ENCODE measurements around the gene TAMALIN.

The TAMALIN gene

DNA sequence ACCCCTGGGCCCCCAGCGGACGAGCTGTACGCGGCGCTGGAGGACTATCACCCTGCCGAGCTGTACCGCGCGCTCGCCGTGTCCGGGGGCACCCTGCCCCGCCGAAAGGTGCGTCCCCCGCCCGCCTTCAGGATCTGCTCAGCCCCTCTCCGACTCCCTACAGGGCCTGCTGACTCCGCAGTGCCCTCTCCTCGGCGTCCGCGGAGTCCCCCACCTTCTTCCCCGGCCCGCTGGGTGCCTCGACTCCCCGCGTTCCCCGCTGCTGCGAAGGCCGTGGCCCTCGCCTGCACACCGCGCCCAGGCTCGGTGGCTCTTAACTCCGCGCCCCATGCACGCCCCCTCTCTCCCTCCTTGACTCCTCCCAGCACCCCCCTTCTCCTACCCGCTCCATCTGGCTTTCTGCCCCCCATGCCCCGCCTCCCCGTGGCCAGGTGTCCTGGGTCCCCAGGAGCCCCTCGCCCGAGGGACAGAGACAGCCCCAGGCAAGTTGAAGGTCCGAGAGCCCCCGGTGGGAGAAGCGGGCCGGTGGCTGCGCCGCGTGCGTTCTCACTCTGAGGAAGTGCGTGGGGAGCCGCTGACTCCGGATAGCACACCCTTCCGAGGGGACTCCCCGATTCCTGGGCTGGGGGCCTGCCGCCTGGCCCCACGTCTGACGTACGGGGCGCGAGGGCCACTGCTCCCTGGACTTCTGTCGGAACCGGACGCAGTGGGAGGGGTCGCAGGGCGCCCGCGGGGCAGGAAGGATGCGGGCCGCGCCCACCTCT, 594 bp downstream of the TAMALIN start:
- TF ChIP-seq, protein P1, sequence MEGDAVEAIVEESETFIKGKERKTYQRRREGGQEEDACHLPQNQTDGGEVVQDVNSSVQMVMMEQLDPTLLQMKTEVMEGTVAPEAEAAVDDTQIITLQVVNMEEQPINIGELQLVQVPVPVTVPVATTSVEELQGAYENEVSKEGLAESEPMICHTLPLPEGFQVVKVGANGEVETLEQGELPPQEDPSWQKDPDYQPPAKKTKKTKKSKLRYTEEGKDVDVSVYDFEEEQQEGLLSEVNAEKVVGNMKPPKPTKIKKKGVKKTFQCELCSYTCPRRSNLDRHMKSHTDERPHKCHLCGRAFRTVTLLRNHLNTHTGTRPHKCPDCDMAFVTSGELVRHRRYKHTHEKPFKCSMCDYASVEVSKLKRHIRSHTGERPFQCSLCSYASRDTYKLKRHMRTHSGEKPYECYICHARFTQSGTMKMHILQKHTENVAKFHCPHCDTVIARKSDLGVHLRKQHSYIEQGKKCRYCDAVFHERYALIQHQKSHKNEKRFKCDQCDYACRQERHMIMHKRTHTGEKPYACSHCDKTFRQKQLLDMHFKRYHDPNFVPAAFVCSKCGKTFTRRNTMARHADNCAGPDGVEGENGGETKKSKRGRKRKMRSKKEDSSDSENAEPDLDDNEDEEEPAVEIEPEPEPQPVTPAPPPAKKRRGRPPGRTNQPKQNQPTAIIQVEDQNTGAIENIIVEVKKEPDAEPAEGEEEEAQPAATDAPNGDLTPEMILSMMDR (conservative IDR thresholded peaks at IDR 0.05), result no peak
- no peak overlapping the region for H3K27ac ChIP-seq

DNA sequence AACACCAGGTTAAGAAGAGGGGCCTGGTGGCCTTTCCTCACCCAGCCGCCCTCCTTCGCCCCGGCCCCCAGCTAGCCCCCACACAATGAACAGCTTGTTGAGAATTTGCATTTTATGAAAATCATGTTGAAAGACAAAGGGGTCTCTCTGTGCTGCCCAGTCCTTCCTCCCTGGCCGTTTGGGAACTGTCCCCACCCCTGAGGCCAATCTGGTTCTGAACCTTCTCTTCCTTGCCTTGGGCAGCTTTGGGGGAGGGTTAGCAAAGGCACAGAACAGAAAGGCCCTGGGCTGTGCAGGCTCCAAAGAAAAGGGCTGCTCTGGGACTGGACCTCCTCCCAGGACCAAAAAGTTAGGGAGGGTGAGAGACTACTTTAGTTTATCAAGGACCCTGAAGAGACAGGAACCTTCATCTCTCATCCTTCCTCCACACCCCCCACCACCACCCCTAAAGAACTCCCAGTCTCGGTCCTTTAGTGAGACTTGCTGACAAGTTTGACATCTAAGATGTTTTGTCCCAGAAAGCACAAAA, 1.3 kb downstream of the TAMALIN start:
- TF ChIP-seq, protein P1 (conservative IDR thresholded peaks at IDR 0.05), result no peak
- H3K27ac ChIP-seq, result no peak overlapping the region

DNA sequence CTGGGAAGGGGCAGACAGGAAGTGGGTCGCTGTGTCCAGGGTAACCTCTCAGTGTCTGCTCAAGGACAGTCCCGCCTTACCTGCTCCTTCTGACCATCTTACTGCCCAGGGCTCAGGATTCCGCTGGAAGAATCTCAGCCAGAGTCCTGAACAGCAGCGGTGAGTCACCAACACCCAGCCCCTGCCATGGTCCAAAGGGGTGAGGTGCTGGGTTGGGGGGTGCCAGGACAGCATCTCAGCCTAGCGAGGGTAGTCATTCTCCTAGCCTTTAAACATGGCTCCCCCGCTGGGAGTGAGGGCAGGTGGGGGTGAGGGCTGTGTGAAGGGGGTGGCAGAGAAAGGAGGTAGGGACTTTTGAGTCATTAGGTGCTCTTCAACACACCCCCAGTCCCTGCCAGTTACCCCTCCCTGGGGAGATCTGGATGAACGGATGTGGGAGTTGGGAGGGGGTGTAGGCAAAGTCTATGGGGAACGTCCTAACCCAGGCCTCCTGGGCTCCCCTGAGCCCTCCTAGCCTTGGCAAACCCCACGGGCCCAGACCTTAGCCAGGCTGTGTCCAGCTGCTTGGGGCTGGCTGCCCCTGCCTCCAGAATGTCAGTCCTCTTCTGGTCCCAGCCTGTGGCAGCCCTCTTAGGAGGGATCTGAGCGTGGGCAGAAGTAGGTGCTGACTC, 2.5 kb downstream of the TAMALIN start:
- H3K27ac ChIP-seq, result peak overlapping the region; percentile 62
- TF ChIP-seq, protein P1 (conservative IDR thresholded peaks at IDR 0.05), result no peak

DNA sequence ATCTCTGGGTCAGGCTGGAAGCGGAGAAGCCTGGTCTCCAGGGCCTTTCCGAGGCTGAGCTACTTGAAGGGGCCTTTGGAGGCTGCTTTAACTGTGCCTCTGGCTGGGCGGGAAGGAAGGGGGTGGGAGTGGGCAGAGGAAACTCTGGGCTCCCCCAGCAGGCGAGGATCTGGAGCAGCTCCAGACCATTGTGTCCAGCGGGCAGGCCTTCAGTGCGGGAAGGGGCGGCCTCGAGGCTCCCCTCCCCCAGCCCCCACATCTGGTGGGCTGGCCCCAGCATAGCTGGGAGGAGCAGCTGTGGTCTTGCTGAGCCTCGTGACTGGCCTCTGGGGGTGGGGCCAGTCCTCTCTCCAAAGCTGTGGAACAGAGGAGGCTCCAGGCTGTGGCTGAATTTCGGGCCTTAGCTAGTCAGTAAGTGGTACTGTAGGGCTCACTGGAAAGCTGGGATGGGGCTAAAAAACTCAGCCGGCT, 3.4 kb downstream of the TAMALIN start:
- TF ChIP-seq, protein P1 (conservative IDR thresholded peaks at IDR 0.05), result no peak
- peak overlapping the region; percentile 62 for H3K27ac ChIP-seq

DNA sequence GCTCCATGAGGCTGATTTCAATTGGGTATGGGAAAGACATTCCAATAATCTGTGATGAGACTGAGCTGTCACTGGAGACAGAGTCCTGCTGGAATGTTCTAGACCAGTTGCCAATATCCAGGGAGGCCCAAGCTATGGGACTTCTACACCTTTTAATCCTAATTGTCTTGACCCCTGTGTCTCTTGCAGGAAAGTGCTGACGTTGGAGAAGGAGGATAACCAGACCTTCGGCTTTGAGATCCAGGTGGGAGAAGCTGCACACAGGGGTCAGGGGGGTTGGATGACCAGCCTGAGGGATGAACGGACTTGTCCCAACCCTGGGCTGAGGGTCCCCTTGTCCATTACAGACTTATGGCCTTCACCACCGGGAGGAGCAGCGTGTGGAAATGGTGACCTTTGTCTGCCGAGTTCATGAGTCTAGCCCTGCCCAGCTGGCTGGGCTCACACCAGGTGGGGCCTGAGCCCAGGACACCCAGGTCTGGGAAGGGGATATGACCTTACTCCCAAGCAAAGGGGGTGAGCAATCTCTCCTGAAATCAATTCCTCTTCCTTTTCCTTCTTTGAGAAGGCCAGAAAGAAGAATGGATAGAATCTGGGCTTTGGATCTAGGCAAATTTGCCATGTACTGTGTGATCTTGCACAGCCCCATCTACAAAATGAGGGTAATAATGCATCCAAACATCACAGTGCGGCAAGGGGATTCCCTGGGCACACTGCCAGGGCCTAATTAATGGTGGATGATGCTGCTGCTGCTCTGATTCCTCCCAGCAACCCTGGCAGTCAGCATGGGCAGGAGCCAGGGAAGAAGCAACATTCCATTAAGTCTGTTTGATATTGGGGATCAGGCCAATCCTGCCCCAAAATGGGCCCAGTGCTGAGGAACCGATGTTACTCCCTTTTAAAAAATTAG, 4.2 kb downstream of the TAMALIN start:
- TF ChIP-seq, protein P1 (conservative IDR thresholded peaks at IDR 0.05), result no peak
- peak overlapping the region; percentile 62 for H3K27ac ChIP-seq

DNA sequence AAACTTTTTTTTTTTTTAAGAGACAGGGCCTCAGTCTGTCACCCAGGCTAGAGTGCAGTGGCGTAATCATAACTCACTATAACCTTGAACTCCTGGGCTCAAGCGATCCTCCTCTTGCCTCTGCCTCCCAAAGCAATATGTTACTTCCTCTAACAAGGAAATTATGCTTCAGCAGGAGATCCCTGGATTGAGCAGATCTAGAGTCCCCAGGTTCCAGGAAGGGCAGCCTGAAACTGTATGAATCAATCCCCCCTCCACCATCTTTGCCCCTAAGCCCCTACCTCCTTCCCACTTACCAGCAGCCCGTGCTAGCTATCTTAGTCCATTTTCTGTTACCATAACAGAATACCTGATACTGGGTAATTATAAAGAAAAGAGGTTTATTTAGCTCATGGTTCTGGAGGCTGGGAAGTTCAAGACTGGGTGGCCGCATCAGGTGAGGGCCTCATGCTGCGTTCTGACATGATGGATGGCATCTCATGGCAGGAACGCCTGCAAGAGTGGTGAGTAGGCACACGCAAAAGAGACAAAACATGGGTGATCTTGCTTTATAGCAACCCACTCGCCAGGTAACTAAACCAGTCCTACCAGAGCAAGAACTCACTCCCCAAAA, 5.0 kb downstream of the TAMALIN start:
- H3K27ac ChIP-seq, result no peak overlapping the region
- TF ChIP-seq, protein P1 (conservative IDR thresholded peaks at IDR 0.05), result no peak

Measured in VCaP (cell line).